Bronchial epithelial cell (primary cell): ENCODE measurements around the gene GNB1L. TPM values are rescaled to one million over a fixed set of nuclear protein-coding genes. Genes with fewer than 3 reads are reported as not detected.

Experiments used
- DNase-seq: peaks from one replicate; pipeline ENCODE4 v3.0.0-alpha.2; 2010; ENCODE audit warnings: low read depth
- FAIRE-seq: peaks from 2 replicates; lab custom pipeline; 2011; peaks lifted over from hg19 to GRCh38; lab: Jason Lieb, UNC
- H3K27me3 ChIP-seq: 2 replicates; pipeline ENCODE4 v1.5.1; 2011; ENCODE audit warnings: low read length; ENCODE audit not compliant: control insufficient read depth, insufficient read depth
- H3K36me3 ChIP-seq: 2 replicates; pipeline ENCODE4 v1.5.1; 2011; ENCODE audit warnings: low read length; ENCODE audit not compliant: control insufficient read depth, insufficient read depth
- H3K4me3 ChIP-seq: 2 replicates; pipeline ENCODE4 v1.5.1; 2011; ENCODE audit warnings: mild to moderate bottlenecking, low read depth, low read length, control low read depth
- CTCF ChIP-seq: IDR thresholded peaks from 2 replicates; pipeline ENCODE4 v1.5.1; 2011; ENCODE audit warnings: mild to moderate bottlenecking, moderate library complexity, low read length, control low read depth, inconsistent platforms; ENCODE audit not compliant: insufficient read depth, severe bottlenecking
- total RNA-seq: library from RNA; depleted of rRNA; stranded (reverse); fragments of >200 nt; gene quantifications from 2 replicates; pipeline ENCODE4 v1.2.1, GENCODE V29; 2014

Gene GNB1L
- total RNA-seq, 1 donor from 2014 or later, result 7.6 TPM

- H3K4me3 ChIP-seq, result no peak overlapping the region
Measured at GRCh38 chr22:19875061-19875530, 20.4 kb upstream of the GNB1L start.

GRCh38 chr22:19874307-19875060 is 19.8 kb upstream of the GNB1L start:
- H3K27me3 ChIP-seq, result no peaks in the 10 kb centered on the region

More at GRCh38 chr22:19875061-19875530, 20.4 kb upstream of the GNB1L start:
- no peak for TF ChIP-seq CTCF
- Histone ChIP-seq H3K27me3 (no peaks in the 10 kb centered on the region), H3K36me3 (no peaks in the 10 kb centered on the region)
- no peak for FAIRE-seq
- no peak for DNase-seq

GRCh38 chr22:19873960-19874306 is 19.3 kb upstream of the GNB1L start:
- DNase-seq (no peak), FAIRE-seq (no peak)
- Histone ChIP-seq H3K27me3 (no peaks in the 10 kb centered on the region), H3K36me3 (no peaks in the 10 kb centered on the region), H3K4me3 (no peak overlapping the region)
- TF ChIP-seq CTCF, result no peak

More at GRCh38 chr22:19874307-19875060, 19.8 kb upstream of the GNB1L start:
- DNase-seq (peak; percentile 66), FAIRE-seq (no peak)
- Histone ChIP-seq H3K4me3 (no peak overlapping the region), H3K36me3 (no peaks in the 10 kb centered on the region)
- no peak for TF ChIP-seq CTCF

- Histone ChIP-seq H3K4me3 (no peak overlapping the region), H3K27me3 (no peaks in the 10 kb centered on the region), H3K36me3 (no peaks in the 10 kb centered on the region)
- no peak for FAIRE-seq
- no peak for DNase-seq
- no peak for TF ChIP-seq CTCF
Measured at GRCh38 chr22:19873138-19873959, 18.7 kb upstream of the GNB1L start.

GRCh38 chr22:19872779-19873137 is 18.1 kb upstream of the GNB1L start:
- TF ChIP-seq CTCF, result no peak
- Histone ChIP-seq H3K4me3 (no peak overlapping the region), H3K36me3 (no peaks in the 10 kb centered on the region), H3K27me3 (no peaks in the 10 kb centered on the region)
- DNase-seq (no peak), FAIRE-seq (no peak)
